Measurements from ENCODE around the gene ADGRE1.
"Not testable (repeated sequence)": the region's sequence is repeated elsewhere in the genome, so short reads cannot be mapped to it uniquely, and the experiment has no call there.

ADGRE1 gene

DNA sequence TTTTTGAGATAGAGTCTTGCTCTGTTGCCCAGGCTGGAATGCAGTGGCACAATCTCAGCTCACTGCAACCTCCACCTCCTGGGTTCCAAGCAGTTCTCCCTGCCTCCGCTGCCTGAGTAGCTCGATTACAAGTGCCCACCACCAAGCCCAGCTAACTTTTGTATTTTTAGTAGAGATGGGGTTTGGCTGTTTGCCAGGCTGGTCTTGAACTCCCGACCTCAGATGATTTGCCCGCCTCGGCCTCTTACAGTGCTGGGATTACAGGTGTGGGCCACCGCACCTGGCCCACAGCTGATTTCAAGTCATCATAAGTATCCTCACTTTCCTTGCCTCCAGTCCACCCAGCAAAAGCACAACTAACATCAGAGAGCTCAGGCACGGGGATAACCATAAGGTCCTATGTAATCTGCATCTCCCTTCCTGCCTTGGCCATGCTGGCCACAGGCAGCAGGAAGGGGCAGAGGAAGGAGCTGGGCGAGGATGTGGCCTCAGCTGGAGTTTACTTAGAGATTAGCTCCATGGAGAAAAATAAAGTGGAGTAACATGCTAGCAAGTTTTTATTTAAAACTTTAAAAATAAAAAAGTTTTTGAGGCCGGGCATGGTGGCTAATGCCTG lies 22.9 kb upstream of the ADGRE1 start:
- Histone ChIP-seq H3K4me3 (no peak overlapping the region), H3K27ac (no peak overlapping the region)
- TF ChIP-seq, protein P1, sequence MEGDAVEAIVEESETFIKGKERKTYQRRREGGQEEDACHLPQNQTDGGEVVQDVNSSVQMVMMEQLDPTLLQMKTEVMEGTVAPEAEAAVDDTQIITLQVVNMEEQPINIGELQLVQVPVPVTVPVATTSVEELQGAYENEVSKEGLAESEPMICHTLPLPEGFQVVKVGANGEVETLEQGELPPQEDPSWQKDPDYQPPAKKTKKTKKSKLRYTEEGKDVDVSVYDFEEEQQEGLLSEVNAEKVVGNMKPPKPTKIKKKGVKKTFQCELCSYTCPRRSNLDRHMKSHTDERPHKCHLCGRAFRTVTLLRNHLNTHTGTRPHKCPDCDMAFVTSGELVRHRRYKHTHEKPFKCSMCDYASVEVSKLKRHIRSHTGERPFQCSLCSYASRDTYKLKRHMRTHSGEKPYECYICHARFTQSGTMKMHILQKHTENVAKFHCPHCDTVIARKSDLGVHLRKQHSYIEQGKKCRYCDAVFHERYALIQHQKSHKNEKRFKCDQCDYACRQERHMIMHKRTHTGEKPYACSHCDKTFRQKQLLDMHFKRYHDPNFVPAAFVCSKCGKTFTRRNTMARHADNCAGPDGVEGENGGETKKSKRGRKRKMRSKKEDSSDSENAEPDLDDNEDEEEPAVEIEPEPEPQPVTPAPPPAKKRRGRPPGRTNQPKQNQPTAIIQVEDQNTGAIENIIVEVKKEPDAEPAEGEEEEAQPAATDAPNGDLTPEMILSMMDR (IDR thresholded peaks at IDR 0.05), result no peak
- DNase-seq (ENCODE audit: low spot score), result no peak

DNA sequence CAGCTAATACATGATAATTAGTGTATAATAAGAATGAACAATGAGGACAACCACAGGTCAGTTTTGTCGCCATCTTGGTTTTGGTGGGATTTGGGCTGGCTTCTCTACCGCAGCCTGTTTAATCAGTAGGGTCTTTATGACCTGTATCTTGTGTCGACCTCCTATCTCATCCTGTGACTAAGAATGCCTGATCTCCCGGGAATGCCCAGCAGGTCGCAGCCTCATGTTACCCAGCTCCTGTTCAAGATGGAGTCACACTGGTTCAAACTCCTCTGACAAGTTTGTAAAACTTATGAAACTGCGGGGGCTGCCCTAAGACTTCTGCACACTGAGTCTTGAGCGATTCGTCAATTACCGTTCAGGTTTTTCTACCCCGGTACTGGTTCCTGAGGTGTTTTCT lies 21.5 kb upstream of the ADGRE1 start:
- TF ChIP-seq, protein P1 (IDR thresholded peaks at IDR 0.05), result no peak
- no peak overlapping the region for H3K4me3 ChIP-seq
- no peak for DNase-seq (ENCODE audit: low spot score)
- H3K27ac ChIP-seq, result no peak overlapping the region

DNA sequence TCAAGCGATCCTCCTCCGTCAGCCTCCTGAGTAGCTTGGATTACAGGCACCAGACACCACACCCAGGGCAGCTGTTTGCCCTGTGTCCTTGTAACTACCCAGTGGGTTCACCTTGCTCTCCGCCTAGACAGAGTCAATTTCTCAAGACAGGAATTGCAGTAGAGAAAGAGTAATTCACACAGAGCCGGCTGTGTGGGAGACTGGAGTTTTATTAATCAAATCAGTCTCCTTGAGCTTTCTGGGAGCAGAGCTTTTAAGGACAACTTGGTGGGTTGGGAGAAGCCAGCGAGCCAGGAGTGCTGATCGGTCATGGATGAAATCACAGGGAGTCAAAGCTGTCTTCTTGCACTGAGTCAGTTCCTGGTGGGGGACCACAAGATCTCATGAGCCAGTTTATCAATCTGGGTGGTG lies 20.6 kb upstream of the ADGRE1 start:
- TF ChIP-seq, protein P1 (IDR thresholded peaks at IDR 0.05), result no peak
- no peak overlapping the region for H3K27ac ChIP-seq
- no peak for DNase-seq (ENCODE audit: low spot score)
- H3K4me3 ChIP-seq, result no peak overlapping the region

DNA sequence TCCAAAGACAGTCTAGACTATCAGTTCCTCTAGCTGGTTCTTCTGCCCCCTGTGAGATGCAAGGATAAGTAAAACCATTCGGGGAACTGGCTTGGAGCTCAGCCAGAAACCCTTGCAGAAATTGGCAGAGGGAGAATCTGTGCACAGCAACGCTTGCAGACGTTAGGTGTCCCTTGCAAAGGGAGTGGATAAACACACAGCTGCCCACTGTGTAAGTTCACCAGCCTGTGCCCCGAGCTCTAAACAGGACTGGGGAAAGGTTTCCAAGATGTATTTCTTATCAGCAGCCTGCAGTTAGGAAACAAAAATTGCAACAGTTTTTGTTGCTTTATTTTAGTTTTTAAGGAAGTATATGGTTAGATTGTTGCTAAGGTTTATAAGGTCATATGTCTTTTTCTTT lies 19.0 kb upstream of the ADGRE1 start:
- Histone ChIP-seq H3K27ac (no peak overlapping the region), H3K4me3 (no peak overlapping the region)
- no peak for DNase-seq (ENCODE audit: low spot score)
- TF ChIP-seq, protein P1 (IDR thresholded peaks at IDR 0.05), result no peak

DNA sequence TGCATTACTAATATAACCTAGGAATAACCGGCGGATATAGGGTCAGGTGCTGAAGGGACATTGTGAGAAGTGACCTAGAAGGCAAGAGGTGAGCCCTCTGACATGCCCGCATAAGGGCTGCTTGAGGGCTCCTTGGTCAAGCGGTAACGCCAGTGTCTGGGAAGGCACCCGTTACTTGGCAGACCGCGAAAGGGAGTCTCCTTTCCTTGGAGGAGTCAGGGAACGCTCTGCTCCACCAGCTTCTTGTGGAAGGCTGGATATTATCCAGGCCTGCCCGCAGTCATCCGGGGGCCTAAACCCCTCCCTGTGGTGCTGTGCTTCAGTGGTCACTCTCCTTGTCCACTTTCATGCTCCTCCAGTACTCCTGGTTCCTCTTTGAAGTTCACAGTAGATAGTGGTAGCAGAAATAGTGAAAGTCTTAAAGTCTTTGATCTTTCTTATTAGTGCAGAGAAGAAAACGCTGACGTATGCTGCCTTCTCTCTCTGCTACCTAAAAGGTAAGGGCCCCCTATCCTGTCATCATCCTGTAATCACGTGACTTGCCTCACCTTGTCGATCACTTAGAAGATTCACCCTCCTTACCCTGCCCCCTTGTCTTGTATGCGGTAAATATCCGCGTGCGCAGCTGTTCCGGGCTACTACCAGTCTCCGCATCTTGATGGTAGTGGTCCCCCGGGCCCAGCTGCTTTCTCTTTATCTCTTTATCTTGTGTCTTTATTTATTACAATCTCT lies 18.1 kb upstream of the ADGRE1 start:
- H3K4me3 ChIP-seq; H3K27ac ChIP-seq; DNase-seq (ENCODE audit: low spot score): not testable (repeated sequence)

DNA sequence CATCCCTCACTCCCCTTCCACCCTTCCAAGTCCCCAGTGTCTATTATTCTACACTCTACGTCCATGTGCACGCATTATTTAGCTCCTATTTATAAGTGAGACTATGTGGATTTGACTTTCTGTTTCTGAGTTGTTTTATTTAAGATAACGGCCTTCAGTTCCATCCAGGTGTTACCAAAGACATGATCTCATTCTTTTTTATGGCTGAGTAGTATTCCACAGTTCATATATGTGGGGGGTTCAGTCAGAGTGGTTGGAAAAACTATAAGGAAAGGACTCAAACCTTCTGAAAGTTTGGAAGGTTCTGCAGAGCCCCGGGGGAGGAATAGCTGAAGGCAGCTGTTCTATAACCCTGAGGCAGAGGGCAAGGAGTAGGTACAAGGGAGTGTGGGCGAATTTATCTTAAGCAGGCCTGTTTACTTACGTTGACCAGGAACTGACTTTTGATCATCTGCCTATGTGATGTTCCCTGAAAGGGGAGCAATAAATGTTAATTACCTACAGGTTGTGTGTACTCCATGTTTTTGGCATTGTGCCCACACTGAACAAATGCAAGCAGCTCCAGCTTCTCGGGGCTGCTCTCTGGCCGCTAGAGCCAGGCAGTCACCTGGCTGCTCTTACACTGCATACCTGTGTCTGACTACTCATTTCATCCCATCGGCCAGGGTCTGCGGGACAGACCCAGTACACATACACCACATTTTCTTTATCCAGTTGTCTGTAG lies 13.5 kb upstream of the ADGRE1 start:
- Histone ChIP-seq H3K27ac (no peak overlapping the region), H3K4me3 (no peak overlapping the region)
- DNase-seq (ENCODE audit: low spot score), result no peak
- TF ChIP-seq, protein P1 (IDR thresholded peaks at IDR 0.05), result no peak

DNA sequence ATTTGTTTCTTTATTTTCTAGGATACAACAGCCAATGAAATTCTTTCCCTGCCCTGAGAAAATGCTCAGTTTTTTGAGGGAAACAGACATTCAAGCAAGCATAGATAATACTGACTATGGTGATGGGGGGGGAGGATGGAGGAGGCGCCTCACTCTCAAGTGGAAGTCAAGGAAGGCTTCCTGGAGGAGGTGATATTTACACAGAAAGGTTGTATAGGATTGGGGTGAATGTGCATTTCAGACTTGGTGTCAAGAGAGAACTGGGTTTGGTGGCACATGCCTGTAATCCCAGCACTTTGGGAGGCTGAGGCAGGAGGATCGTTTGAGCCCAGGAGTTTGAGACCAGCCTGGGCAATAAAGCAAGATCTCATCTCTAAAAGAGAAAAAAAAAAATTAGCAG lies 12.2 kb upstream of the ADGRE1 start:
- TF ChIP-seq, protein P1 (IDR thresholded peaks at IDR 0.05), result no peak
- DNase-seq (ENCODE audit: low spot score), result no peak
- Histone ChIP-seq H3K27ac (no peak overlapping the region), H3K4me3 (no peak overlapping the region)

Data from coronary artery (tissue), 2 donors.